COLO668 (cell line): ENCODE measurements around the gene EXOC3L1.
A peak's percentile ranks its signal among the peaks of the same experiment; 100 is the strongest.

Experiments
- DNase-seq: peaks from one replicate; lab custom pipeline; 2025; ENCODE audit not compliant: unreplicated experiment; lab: John Stamatoyannopoulos, UW

The EXOC3L1 gene

GRCh38 chr16:67165121-67166078, 24.5 kb downstream of the EXOC3L1 start:
- DNase-seq: no peak

- peak; percentile 9 for DNase-seq
These were observed 25.3 kb downstream of the EXOC3L1 start, which contains the start of gene HSF4 for GRCh38 chr16:67164599-67165061. Gene HSF4, plus strand, starts transcription at chr16:67164745. Its CDS starts 67 bp downstream, at chr16:67164812.

DNA sequence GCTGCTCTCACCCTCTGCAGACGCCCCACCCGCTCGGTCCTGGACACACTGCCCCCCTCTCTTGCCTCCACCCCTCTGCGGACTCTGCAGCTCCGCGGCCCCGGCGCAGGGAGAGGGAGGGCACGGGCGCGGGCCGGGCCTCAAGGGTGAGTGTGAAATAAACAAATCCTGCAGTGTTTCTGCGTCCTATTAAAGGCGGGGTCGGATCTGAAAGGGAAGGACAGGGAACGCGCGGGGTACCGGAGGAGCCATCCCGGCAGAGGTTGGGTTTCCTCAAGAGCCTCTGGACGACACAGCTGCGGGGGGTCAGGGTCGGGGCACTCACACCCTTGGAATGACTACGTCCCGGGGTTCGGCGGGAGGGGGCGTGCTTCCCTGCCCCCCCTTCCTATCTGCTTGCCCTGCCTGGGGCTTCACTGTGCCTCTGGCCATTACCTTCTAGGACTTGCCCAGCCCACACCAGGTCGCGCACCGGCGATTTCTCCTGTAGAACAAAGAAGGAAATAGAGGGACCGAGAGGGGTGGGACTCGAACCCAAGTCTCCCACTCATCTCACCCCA, 25.9 kb downstream of the EXOC3L1 start:
- DNase-seq: no peak

DNA sequence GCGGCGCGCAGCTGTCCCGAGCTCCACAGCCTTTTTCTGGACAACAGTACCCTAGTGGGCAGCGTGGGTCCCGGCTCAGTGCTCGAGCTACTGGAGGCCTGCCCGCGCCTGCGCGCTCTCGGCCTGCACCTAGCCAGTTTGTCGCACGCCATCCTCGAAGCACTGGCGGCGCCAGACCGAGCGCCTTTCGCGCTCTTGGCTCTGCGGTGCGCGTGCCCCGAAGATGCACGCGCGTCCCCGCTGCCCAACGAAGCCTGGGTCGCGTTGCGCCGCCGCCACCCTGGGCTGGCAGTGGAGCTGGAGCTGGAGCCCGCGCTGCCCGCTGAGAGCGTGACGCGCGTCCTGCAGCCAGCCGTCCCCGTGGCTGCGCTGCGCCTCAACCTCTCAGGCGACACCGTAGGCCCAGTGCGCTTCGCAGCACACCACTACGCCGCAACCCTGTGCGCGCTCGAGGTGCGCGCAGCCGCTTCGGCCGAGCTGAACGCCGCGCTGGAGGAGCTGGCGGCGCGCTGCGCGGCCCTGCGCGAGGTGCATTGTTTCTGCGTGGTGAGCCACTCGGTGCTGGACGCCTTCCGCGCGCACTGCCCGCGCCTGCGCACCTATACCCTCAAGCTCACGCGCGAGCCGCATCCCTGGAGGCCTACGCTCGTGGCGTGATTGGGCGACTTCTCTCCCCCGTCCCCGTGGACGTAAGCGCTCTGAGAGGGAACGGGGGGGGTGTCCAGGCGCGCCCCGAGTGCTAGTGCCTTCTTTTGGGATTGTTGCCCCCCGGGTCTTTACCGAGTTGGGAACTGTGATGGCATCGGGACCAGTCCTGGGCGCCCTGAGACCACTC, 26.6 kb downstream of the EXOC3L1 start:
- DNase-seq: no peak

- no peak for DNase-seq
These were observed 27.3 kb downstream of the EXOC3L1 start for GRCh38 chr16:67162506-67163163.

DNA sequence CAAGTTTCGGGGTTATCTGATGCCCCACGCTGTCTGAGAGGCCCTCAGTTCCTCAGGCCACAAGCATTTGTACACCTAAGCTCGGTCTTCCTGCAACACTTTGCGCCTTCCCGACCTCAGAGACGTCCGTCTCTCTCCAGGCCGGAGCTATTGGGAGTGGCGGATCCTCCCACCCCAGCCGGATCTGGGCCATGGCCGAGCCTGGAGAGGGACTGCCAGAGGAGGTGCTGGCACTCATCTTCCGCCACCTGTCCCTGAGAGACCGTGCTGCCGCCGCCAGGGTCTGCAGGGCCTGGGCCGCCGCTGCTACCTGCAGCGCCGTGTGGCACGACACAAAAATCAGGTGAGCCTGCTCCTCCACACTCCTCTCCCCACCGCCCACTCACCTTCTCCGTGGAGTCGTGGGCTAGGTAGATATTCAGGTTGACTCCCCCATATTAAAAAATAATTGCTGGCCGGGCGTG, 28.3 kb downstream of the EXOC3L1 start:
- DNase-seq: peak; percentile 37

DNA sequence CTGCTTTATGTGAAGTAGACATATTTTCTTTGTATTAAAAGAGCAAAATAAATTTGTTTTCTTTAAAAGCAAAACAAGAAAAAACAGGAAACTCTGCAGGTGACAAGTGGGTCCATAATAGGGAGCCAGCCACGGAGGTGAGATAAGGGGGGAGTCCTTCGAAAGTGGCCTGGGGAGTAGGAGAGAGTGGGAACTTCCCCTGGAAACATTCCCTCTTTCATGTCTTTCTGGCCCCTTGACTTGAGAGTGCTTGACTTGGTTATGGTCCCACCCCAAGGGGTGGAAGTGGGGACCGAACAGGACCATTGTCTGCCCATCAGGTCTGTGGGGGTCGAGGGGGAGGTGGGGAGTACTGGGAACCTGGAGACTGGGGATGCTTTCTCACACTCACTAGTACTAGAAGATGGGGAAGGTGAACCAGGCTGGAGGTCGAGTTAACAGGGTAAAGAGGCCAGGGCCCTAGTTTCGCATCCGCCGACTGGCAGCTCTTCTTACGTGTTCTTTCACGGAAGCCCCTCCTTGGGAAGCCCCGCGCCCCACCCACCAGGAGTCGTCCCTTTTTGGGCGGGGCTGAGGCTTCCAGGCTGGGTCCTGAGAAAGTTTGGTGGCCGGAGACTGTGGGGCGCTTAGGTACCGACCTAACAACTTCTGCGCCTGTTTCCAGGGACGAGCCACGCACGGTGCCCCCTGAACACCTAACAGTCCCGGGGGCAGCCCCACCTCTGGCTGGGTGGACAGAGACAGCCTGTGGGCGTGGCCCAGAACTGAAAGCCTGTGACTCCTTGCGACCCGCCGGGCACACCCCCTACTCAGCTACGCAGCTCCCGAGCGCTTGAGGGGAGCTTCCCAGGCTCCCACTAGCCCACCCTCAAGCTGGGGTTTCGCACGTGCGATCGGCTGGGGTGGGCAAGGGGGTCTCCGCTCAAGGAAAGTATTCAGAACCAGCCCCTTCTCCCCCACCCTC, 31.0 kb downstream of the EXOC3L1 start:
- peak; percentile 54 for DNase-seq

- peak; percentile 14 for DNase-seq
These were observed 31.9 kb downstream of the EXOC3L1 start for GRCh38 chr16:67157892-67158635.

DNA sequence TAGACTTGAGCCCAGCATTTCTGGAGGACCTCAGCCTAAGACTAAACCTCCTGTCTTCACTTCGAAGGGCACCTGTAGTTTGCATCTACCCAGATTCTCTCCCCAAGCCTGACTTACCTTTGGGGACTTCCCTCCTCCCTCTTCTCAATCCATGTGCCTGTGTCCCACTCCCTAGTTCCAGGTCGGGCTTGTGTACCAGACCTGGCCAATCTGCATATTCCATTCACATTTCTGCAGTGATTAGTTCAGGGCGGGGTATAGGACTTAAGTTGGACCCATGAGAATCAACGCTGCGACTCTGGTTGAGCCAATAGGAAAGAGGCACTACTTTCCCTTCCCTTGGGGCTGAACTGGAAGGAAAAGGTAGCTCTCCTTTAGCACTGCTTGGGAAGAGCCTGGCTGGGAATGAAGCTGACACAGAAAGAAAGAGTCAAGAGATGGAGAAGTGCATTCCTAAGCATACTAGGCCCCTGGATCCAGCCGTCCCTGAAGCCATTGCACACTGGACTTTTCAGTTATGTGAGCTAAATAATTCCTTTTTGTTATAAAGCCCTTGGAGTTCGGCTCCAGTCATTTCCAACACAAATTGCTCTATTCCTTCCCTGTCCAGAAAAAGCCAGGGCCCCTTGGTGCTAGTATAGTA, 32.7 kb downstream of the EXOC3L1 start:
- no peak for DNase-seq

DNA sequence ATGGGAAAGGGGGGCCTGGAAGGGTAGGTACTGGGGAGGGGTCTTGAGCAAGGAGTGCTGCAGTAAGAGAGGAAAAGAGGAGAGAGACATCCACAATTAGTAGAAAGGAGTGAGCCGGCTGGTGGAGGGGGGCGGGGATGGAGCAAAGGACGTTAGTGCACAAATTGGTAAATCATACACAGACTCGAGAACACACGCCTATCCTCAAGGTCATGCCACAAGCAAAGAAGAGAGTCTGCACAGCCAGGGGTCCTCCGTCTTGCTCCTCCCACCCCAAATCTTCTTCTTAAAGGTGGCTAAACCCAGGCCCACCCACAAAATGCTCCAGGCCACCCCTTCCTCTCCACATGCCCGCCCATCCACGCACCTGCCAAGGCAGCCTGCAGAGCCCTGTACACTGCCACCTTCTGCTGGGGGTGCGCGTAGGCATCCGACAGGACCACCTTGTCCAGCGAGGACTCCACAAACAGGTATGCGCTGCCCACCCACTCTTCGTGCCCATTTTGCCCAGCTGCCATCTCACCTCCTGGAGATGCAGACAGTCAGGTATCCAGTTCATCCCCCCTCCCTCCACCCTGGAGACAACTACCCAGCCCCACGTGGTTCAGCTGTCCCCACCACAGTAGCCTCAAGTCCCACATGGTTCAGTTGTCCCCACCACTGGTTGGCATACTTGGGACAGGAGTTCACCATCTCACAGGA, 33.6 kb downstream of the EXOC3L1 start:
- DNase-seq: no peak

DNA sequence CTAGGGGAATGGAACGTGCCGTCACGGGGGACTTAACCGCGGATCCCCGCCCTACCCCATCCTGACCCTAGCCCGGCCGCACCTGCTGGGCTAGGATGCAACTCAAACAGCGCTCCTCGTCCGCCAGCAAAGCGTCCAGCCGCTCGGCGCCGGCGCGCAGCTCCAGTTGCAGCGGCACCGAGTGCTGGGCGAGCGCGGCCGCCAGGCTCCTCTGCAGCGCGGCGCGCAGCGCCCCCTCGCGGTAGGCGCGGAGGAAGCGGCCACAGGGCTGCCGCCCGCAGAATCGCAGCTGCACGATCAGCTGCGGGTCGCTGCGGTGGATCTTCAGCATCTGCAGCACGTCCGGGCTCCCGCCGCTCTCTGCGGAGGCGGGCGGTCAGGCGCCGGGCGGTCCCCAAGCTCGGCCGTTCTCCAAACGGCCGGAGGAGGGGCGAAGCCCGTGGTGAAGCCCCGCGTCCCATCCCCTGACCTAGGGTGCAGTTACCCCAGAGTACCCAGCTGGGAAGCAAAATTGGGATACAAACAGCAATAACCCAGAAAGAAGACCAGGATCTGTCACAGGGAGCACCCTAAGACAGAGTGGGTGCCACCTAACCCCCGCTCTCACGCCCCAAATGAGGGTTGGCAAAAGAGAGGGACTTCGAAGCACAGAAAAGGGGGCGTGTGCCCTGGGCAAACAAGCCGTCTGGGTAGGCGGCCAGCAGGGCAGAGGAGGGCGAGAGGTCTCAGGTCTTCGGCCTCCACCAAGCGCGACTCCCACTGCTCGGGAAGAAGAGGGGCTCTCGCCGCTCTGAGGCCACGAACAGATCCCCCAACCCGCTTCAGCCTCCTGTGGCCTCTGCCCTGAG, 34.4 kb downstream of the EXOC3L1 start:
- peak; percentile 88 for DNase-seq

DNA sequence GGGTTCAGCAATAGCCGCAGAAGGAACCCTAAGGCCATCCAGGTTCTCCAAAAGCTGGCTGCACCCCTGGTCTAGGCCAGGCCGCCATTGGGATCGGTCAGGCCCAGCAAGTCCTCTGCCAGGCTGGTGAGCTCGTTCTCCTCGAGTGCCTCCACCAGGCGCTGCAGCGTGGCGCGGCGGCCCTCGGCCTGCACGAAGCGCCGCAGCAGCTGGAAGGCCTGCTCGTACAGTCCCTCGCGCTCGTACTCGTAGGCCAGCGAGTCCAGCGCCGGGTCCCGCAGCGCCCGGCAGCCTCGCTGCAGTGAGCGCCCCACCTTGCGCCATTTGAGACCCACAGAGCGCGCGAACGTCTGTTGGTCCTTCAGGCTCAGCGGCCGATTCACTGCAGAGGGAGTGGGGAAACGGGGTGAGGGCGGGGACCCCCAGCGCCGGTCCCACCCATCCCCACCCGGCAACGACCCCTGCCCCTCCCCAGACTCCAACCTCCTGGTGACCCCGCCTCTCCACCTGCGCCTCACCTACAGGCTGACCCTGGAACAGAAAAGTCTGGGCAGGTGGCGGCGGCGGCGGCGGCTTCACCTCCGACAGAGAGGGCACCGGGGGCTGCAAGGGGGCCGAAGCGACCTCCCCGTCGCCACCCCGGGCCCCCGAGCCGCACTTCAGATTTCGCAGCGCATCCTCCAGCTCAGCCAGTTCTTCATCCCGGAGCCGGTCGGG, 35.2 kb downstream of the EXOC3L1 start:
- DNase-seq: no peak

GRCh38 chr16:67151431-67152097, 38.4 kb downstream of the EXOC3L1 start:
- no peak for DNase-seq

DNA sequence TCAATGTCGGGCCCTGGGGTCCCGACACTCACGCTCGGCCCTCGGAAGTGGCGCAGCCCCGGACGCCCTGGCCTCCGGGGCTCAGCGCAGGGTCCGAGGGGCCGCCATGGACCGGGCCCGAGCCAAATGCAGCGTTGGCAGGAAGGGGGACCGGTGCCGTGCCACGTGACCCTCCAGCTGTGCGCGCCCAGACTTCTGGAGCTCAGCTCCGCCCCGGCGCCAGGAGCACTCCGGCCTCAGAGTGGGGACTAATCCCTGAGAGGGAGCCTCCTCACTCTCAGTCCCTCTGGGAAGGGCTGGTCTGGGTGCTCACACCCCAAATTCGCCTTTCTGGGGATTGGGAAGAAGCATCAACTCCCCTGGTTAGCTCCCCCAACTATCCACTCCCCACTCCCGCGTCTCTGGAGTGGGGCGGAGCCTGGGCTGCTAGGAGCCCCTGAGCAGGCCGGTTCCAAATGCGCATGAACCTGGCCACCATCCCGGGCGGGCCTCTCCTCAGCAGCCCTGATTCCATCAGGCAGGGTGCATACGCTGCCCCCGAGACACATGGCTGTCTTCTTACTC, 39.0 kb downstream of the EXOC3L1 start, which contains the start of gene B3GNT9:
B3GNT9 (minus strand) TSS at position 166 of the 564 bp plus-strand sequence. CDS start 513 bp downstream, outside the sequence.
- DNase-seq: peak; percentile 57
